Duodenal mucosa (tissue), 2 donors: Measurements from ENCODE around the gene AGGF1.
"Not testable (repeated sequence)": the region's sequence is repeated elsewhere in the genome, so short reads cannot be mapped to it uniquely, and the experiment has no call there.

Source experiments
- H3K27ac ChIP-seq: one replicate; pipeline ENCODE4 v1.7.0; 2013; ENCODE audit warnings: low read depth, low read length
- H3K27me3 ChIP-seq, 2 donors: one replicate each; pipeline ENCODE4 v1.7.0; 2013; ENCODE audit warnings: low read length in 2 of 2, control low read depth in 1 of 2; ENCODE audit not compliant: insufficient read depth in 2 of 2, control insufficient read depth in 1 of 2
- H3K36me3 ChIP-seq, 2 donors: one replicate each; pipeline ENCODE4 v1.7.0; 2013; ENCODE audit warnings: low read length in 2 of 2, control low read depth in 1 of 2; ENCODE audit not compliant: insufficient read depth in 2 of 2, control insufficient read depth in 1 of 2
- H3K4me1 ChIP-seq, 2 donors: one replicate each; pipeline ENCODE4 v1.7.0; 2013; ENCODE audit warnings: low read length in 2 of 2, control low read depth in 1 of 2; ENCODE audit not compliant: insufficient read depth in 2 of 2, control insufficient read depth in 1 of 2
- H3K4me3 ChIP-seq, 2 donors: one replicate each; pipeline ENCODE4 v1.7.0; 2013; ENCODE audit warnings: low read length in 2 of 2, low read depth in 1 of 2
- H3K9ac ChIP-seq, 2 donors: one replicate each; pipeline ENCODE4 v1.7.0; 2013; ENCODE audit warnings: low read length in 2 of 2, low read depth in 1 of 2
- H3K9me3 ChIP-seq, 2 donors: one replicate each; pipeline ENCODE4 v1.7.0; 2013; ENCODE audit warnings: low read length in 2 of 2, control low read depth in 1 of 2; ENCODE audit not compliant: control insufficient read depth in 1 of 2

AGGF1 gene

GRCh38 chr5:77107035-77107434, 76.8 kb downstream of the AGGF1 start:
- not testable (repeated sequence) for H3K9me3 ChIP-seq, H3K4me3 ChIP-seq, H3K36me3 ChIP-seq, H3K9ac ChIP-seq, H3K27ac ChIP-seq, H3K4me1 ChIP-seq, H3K27me3 ChIP-seq
